NCI-H2196 treated with DMSO at 0.1 percent for 48 hours (cell line): Measurements from ENCODE around the gene MAMDC4.
"Not testable (repeated sequence)": the region's sequence is repeated elsewhere in the genome, so short reads cannot be mapped to it uniquely, and the experiment has no call there.

Experiments
- DNase-seq: peaks from one replicate; lab custom pipeline; 2025; ENCODE audit not compliant: unreplicated experiment; lab: John Stamatoyannopoulos, UW

MAMDC4 gene

GRCh38 chr9:136851941-136852663 lies at the start of gene MAMDC4:
MAMDC4 (plus strand) TSS chr9:136852346; CDS start chr9:136852417, 71 bp downstream.
- DNase-seq = no peak

- DNase-seq = not testable (repeated sequence)
These were observed 49.1 kb upstream of the MAMDC4 start for GRCh38 chr9:136803009-136803550.

- no peak for DNase-seq
These were observed 48.3 kb upstream of the MAMDC4 start for GRCh38 chr9:136803551-136804508.

- no peak for DNase-seq
These were observed 47.5 kb upstream of the MAMDC4 start for GRCh38 chr9:136804509-136805206.

GRCh38 chr9:136805207-136805740 lies 46.9 kb upstream of the MAMDC4 start:
- no peak for DNase-seq

- DNase-seq = no peak
These were observed 46.1 kb upstream of the MAMDC4 start for GRCh38 chr9:136806067-136806466.

GRCh38 chr9:136806631-136807201 lies 45.4 kb upstream of the MAMDC4 start:
- DNase-seq = no peak

GRCh38 chr9:136807281-136808074 lies 44.7 kb upstream of the MAMDC4 start, which contains the start of gene RABL6:
RABL6 (plus strand) TSS chr9:136807948; CDS start chr9:136808197, 249 bp downstream.
- DNase-seq = peak; percentile 40

- DNase-seq = no peak
These were observed 43.9 kb upstream of the MAMDC4 start for GRCh38 chr9:136808075-136808805.

- DNase-seq = no peak
These were observed 43.4 kb upstream of the MAMDC4 start for GRCh38 chr9:136808806-136809158.

- no peak for DNase-seq
These were observed 37.3 kb upstream of the MAMDC4 start for GRCh38 chr9:136814725-136815421.

GRCh38 chr9:136815422-136815782 lies 36.7 kb upstream of the MAMDC4 start:
- DNase-seq = no peak

GRCh38 chr9:136820971-136821825 lies 30.9 kb upstream of the MAMDC4 start:
- DNase-seq = no peak

- DNase-seq = no peak
These were observed 30.2 kb upstream of the MAMDC4 start for GRCh38 chr9:136821826-136822544.

GRCh38 chr9:136823136-136824046 lies 28.8 kb upstream of the MAMDC4 start:
- DNase-seq = no peak
